ENCODE results near the gene DGKI. TPM values are rescaled to one million over a fixed set of nuclear protein-coding genes. Genes with fewer than 3 reads are reported as not detected.

The DGKI gene
- 1 to 10 TPM; 4.4 to 5.9 TPM for total RNA-seq

DNA sequence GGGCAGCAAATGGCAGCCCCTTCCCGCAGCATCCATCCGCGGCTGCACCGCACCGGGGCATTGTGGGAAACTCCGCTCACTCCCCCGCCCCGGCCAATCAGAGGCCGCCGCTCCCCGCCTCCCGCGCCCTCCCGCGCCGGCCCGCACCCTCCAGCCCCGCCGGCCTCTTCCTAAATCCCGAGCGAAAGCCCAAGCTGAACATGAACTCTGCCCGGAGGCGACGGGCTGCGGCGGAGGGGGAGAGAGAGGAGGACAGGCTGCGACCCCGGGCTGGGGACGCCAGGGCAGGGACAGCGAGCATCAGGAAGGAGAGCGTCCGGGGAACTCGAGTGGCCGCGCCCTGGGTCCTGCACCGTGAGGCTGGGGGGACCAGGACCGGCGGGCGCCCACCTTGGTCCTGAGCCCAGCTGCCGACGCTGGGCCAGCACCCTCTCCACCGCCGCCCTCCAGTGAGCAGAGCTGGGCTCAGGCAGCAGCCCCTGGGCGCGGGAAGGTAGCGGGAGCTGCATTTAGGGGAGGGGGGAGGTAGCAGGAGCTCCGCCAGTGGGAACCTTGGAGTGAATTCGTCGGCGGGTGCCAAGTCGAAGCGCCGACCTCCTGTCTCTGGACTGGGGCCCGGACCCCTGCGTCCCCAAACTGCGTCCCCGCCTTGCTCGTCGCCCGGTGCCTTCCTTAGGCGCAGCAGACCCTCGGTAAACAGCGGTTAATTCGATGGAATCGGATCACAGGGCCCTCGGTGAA is at the start of gene DGKI:
TSS of gene DGKI (minus strand) at position 148 of the 741 bp plus-strand sequence.
- no peak for DNase-seq (ENCODE audit: low spot score)
- TF ChIP-seq, protein P1, sequence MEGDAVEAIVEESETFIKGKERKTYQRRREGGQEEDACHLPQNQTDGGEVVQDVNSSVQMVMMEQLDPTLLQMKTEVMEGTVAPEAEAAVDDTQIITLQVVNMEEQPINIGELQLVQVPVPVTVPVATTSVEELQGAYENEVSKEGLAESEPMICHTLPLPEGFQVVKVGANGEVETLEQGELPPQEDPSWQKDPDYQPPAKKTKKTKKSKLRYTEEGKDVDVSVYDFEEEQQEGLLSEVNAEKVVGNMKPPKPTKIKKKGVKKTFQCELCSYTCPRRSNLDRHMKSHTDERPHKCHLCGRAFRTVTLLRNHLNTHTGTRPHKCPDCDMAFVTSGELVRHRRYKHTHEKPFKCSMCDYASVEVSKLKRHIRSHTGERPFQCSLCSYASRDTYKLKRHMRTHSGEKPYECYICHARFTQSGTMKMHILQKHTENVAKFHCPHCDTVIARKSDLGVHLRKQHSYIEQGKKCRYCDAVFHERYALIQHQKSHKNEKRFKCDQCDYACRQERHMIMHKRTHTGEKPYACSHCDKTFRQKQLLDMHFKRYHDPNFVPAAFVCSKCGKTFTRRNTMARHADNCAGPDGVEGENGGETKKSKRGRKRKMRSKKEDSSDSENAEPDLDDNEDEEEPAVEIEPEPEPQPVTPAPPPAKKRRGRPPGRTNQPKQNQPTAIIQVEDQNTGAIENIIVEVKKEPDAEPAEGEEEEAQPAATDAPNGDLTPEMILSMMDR (IDR thresholded peaks at IDR 0.05), result no peak
- peaks cover 6% of the 10 kb centered on the region for H3K36me3 ChIP-seq
- H3K4me1 ChIP-seq, result peaks cover 0 to 15% of the 10 kb centered on the region in 2 donors
- H3K27me3 ChIP-seq, result no peaks in the 10 kb centered on the region
- peak within 1 kb of the TSS; percentile 32 to 47 for H3K4me3 ChIP-seq
- no peak within 1 kb of the TSS for H3K27ac ChIP-seq
- H3K9me3 ChIP-seq, result no peaks in the 10 kb centered on the region

GRCh38 chr7:137895301-137896221 is 48.8 kb upstream of the DGKI start:
- H3K36me3 ChIP-seq, result peaks cover 35% of the 10 kb centered on the region
- no peak for DNase-seq (ENCODE audit: low spot score)
- TF ChIP-seq, protein P1 (IDR thresholded peaks at IDR 0.05), result no peak
- H3K4me3 ChIP-seq, result no peak overlapping the region
- H3K4me1 ChIP-seq, result peaks cover 0 to 28% of the 10 kb centered on the region in 2 donors
- H3K27ac ChIP-seq, result no peak overlapping the region
- no peaks in the 10 kb centered on the region for H3K9me3 ChIP-seq
- no peaks in the 10 kb centered on the region for H3K27me3 ChIP-seq

- Histone ChIP-seq H3K36me3 (peaks cover 29% of the 10 kb centered on the region), H3K4me3 (no peak overlapping the region), H3K27ac (no peak overlapping the region), H3K9me3 (no peaks in the 10 kb centered on the region), H3K27me3 (no peaks in the 10 kb centered on the region), H3K4me1 (peaks cover 0 to 23% of the 10 kb centered on the region in 2 donors)
- DNase-seq (ENCODE audit: low spot score), result no peak
- TF ChIP-seq, protein P1 (IDR thresholded peaks at IDR 0.05), result no peak
Measured at GRCh38 chr7:137893143-137893742, 46.5 kb upstream of the DGKI start.

DNA sequence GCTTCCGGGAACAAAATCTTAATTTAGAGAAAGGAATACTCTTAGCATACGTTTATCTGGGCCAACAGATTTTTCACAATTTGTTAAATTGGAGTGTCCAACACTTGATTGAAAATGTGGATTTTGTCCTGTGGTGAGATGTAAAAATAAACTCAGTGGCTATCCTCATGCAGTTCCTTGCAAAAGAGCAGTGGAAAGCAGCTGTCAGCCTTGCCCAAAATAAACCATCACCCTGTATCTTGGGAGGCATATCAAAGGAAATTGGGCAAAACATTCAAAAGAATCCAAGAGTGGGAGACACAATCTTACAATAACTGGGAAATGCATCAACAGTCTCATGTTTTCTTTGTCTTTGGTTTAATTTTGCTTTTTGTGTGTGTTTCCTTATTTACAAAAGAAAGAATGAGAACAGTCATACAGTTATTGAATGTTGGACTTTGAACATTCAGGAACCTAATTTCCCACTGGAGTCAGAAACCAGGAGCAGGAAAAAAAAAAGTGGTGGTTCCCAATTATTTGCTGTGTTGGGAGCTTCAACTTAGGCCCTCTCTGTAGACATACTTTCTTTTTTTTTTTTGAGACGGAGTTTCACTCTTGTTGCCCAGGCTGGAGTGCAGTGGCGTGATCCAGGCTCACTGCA is 44.4 kb upstream of the DGKI start:
- Histone ChIP-seq H3K4me1 (peaks cover 0 to 38% of the 10 kb centered on the region in 2 donors), H3K9me3 (no peaks in the 10 kb centered on the region), H3K27ac (peak overlapping the region; percentile 71 to 87), H3K4me3 (no peak overlapping the region), H3K36me3 (peaks cover 24% of the 10 kb centered on the region), H3K27me3 (no peaks in the 10 kb centered on the region)
- TF ChIP-seq, protein P1 (IDR thresholded peaks at IDR 0.05), result no peak
- no peak for DNase-seq (ENCODE audit: low spot score)

- Histone ChIP-seq H3K27ac (peak overlapping the region; percentile 71 to 87), H3K9me3 (no peaks in the 10 kb centered on the region), H3K27me3 (no peaks in the 10 kb centered on the region), H3K4me3 (no peak overlapping the region), H3K4me1 (peaks cover 0 to 42% of the 10 kb centered on the region in 2 donors), H3K36me3 (peaks cover 18% of the 10 kb centered on the region)
- DNase-seq (ENCODE audit: low spot score), result no peak
- TF ChIP-seq, protein P1 (IDR thresholded peaks at IDR 0.05), result no peak
Measured at GRCh38 chr7:137890449-137890921, 43.7 kb upstream of the DGKI start.
